Keratinocyte (primary cell): ENCODE data around the gene SLC35B2. TPM values are rescaled to one million over a fixed set of nuclear protein-coding genes. Genes with fewer than 3 reads are reported as not detected.

Experiments
- DNase-seq: peaks from one replicate; pipeline ENCODE4 v3.0.0-alpha.2; 2011; ENCODE audit warnings: low read depth, missing footprints, low spot score
- FAIRE-seq: peaks from 2 replicates; lab custom pipeline; 2011; peaks lifted over from hg19 to GRCh38; lab: Jason Lieb, UNC
- H2AFZ ChIP-seq: 2 replicates; pipeline ENCODE4 v1.6.0; 2012; ENCODE audit warnings: low read length, control low read depth, inconsistent platforms; ENCODE audit not compliant: control insufficient read depth
- H3K27ac ChIP-seq: 2 replicates; pipeline ENCODE4 v1.5.1; 2011; ENCODE audit warnings: low read length; ENCODE audit not compliant: control insufficient read depth, insufficient read depth
- H3K27me3 ChIP-seq: 3 replicates; pipeline ENCODE4 v1.6.0; 2011; ENCODE audit warnings: low read length; ENCODE audit not compliant: control insufficient read depth, insufficient read depth; ENCODE audit errors: extremely low read depth
- H3K36me3 ChIP-seq, 2 experiments: 2 replicates in 1 of 2; 3 replicates in 1 of 2; pipeline ENCODE4 v1.5.1; 2011; ENCODE audit warnings: low read length in 2 of 2, mild to moderate bottlenecking in 1 of 2; ENCODE audit not compliant: control insufficient read depth in 2 of 2, insufficient read depth in 2 of 2; ENCODE audit errors: extremely low read depth in 1 of 2
- H3K4me1 ChIP-seq: 3 replicates; pipeline ENCODE4 v1.5.1; 2011; ENCODE audit warnings: low read length; ENCODE audit not compliant: control insufficient read depth, insufficient read depth; ENCODE audit errors: extremely low read depth
- H3K4me2 ChIP-seq: 3 replicates; pipeline ENCODE4 v1.6.0; 2011; ENCODE audit warnings: low read depth, low read length; ENCODE audit not compliant: control insufficient read depth, insufficient read depth; ENCODE audit errors: extremely low read depth
- H3K4me3 ChIP-seq, 3 experiments: fragments of 200-600 bp in 1 of 3; sonication (generic) in 1 of 3; 2 replicates in 2 of 3; 3 replicates in 1 of 3; pipeline ENCODE4 v1.5.1; 2011 to 2016; ENCODE audit warnings: low read length in 3 of 3, mild to moderate bottlenecking in 3 of 3, control low read depth in 2 of 3, inconsistent platforms in 1 of 3, low read depth in 1 of 3, mixed read lengths in 1 of 3, mixed run types in 1 of 3, moderate library complexity in 1 of 3; ENCODE audit not compliant: control insufficient read depth in 2 of 3, insufficient read depth in 2 of 3; ENCODE audit errors: extremely low read depth in 1 of 3
- H3K79me2 ChIP-seq: 2 replicates; pipeline ENCODE4 v1.6.0; 2012; ENCODE audit warnings: low read length; ENCODE audit not compliant: control insufficient read depth, insufficient read depth
- H3K9ac ChIP-seq: 3 replicates; pipeline ENCODE4 v1.6.0; 2011; ENCODE audit warnings: low read length; ENCODE audit not compliant: control insufficient read depth, insufficient read depth; ENCODE audit errors: extremely low read depth
- H3K9me1 ChIP-seq: 3 replicates; pipeline ENCODE4 v1.6.0; 2011; ENCODE audit warnings: low read length; ENCODE audit not compliant: control insufficient read depth, insufficient read depth; ENCODE audit errors: extremely low read depth
- H3K9me3 ChIP-seq: 2 replicates; pipeline ENCODE4 v1.5.1; 2012; ENCODE audit warnings: low read depth, low read length; ENCODE audit not compliant: control insufficient read depth
- H4K20me1 ChIP-seq: 3 replicates; pipeline ENCODE4 v1.6.0; 2011; ENCODE audit warnings: low read length; ENCODE audit not compliant: control insufficient read depth, insufficient read depth; ENCODE audit errors: extremely low read depth
- CTCF ChIP-seq, 3 experiments: IDR thresholded peaks in 1 of 3; conservative IDR thresholded peaks in 1 of 3; optimal IDR thresholded peaks in 1 of 3; 2 replicates in 2 of 3; 3 replicates in 1 of 3; pipeline versions ENCODE3 to v1.5.1; 2011; ENCODE audit warnings: low read length in 3 of 3, mild to moderate bottlenecking in 3 of 3, moderate library complexity in 2 of 3, control low read depth in 1 of 3, inconsistent platforms in 1 of 3; ENCODE audit not compliant: insufficient read depth in 2 of 3; ENCODE audit errors: extremely low read depth in 1 of 3
- EZH2 ChIP-seq: IDR thresholded peaks from one replicate; pipeline ENCODE4 v1.6.1; 2012; ENCODE audit warnings: inconsistent platforms, mild to moderate bottlenecking, low read length, moderate library complexity
- dilution Hi-C: fragments of 300-500 bp; cut with MboI; formaldehyde crosslinking; loops from one replicate; pipeline ENCODE4 v1.7.0; 2020; ENCODE audit warnings: low sequenced_read_pairs; ENCODE audit not compliant: extremely low pct_ligation_motif_present
- polyA plus RNA-seq, 5 experiments: library from polyadenylated mRNA; depleted of rRNA in 3 of 5; stranded (reverse) in 3 of 5; stranded (forward) in 1 of 5; unstranded in 1 of 5; fragments of >200 nt; gene quantifications; 1 replicate in 1 of 5; 2 replicates in 3 of 5; 3 replicates in 1 of 5; pipeline versions ENCODE4 v1.2.1 to v1.2.3, GENCODE V29; 2011 to 2012; ENCODE audit warnings: missing spikeins in 2 of 5, low read depth in 1 of 5, low replicate concordance in 1 of 5

Gene SLC35B2
- polyA plus RNA-seq, 1 donor (not counting 4 experiments of a cell fraction or from before 2014, with no cell fraction given): 69.9 TPM

GRCh38 chr6:44271914-44272313, 14.6 kb upstream of the SLC35B2 start:
- Histone ChIP-seq H3K36me3 (no peaks in the 10 kb centered on the region), H2AFZ (no peak overlapping the region), H3K9ac (no peak overlapping the region), H3K27me3 (peaks cover 68% of the 10 kb centered on the region), H3K9me3 (no peaks in the 10 kb centered on the region), H4K20me1 (peaks cover 3% of the 10 kb centered on the region), H3K79me2 (no peaks in the 10 kb centered on the region), H3K4me3 (no peak overlapping the region), H3K4me1 (peaks cover 7% of the 10 kb centered on the region), H3K4me2 (no peak overlapping the region), H3K9me1 (no peaks in the 10 kb centered on the region), H3K27ac (no peak overlapping the region)
- DNase-seq (no peak), FAIRE-seq (no peak)
- TF ChIP-seq EZH2: no peak
- dilution Hi-C loops: no loop called here

GRCh38 chr6:44271406-44271723, 14.0 kb upstream of the SLC35B2 start:
- Histone ChIP-seq H3K27me3 (peaks cover 62% of the 10 kb centered on the region), H3K27ac (no peak overlapping the region), H4K20me1 (peaks cover 3% of the 10 kb centered on the region), H3K4me3 (no peak overlapping the region), H3K4me1 (peaks cover 7% of the 10 kb centered on the region), H3K36me3 (no peaks in the 10 kb centered on the region), H3K79me2 (no peaks in the 10 kb centered on the region), H2AFZ (no peak overlapping the region), H3K9me1 (no peaks in the 10 kb centered on the region), H3K9me3 (no peaks in the 10 kb centered on the region), H3K9ac (no peak overlapping the region), H3K4me2 (no peak overlapping the region)
- dilution Hi-C loops: no loop called here
- DNase-seq: no peak
- no peak for FAIRE-seq
- TF ChIP-seq EZH2: peak; percentile 78
- no peak for TF ChIP-seq CTCF (optimal IDR thresholded peaks at IDR 0.05 in 1 of 3, IDR thresholded peaks at IDR 0.05 in 1 of 3, conservative IDR thresholded peaks at IDR 0.05 in 1 of 3; ENCODE audit: extremely low read depth in 1 of 3, insufficient read depth in 2 of 3, low read length in 3 of 3)
